ENCODE measurements around the gene SPATA25.
"Not testable (repeated sequence)": the region's sequence is repeated elsewhere in the genome, so short reads cannot be mapped to it uniquely, and the experiment has no call there.

Gene SPATA25, protein sequence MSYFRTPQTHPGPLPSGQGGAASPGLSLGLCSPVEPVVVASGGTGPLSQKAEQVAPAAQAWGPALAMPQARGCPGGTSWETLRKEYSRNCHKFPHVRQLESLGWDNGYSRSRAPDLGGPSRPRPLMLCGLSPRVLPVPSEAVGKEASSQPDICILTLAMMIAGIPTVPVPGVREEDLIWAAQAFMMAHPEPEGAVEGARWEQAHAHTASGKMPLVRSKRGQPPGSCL

DNA sequence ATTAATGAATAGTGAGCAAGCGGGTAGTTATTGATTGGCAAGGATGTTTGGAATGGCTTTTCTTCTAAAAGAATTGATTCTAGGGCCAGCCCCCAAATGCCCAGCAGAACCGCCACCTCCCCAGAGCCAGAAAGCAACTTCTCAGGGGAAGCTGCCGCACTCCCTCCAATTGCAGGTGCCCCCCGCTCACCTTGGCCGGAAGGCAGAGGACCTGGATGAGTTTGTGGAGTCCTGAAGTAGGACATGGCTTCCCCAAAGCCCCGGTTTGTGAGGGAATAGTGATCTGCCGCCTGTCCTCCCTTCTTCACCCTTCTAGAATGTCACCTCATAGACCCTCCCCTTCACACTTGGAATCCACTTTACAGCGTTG lies at the start of gene SPATA25:
TSS of gene SPATA25 (minus strand) at position 277 of the 370 bp plus-strand sequence. CDS start at position 245, 32 bp downstream.
- DNase-seq: no peak

DNA sequence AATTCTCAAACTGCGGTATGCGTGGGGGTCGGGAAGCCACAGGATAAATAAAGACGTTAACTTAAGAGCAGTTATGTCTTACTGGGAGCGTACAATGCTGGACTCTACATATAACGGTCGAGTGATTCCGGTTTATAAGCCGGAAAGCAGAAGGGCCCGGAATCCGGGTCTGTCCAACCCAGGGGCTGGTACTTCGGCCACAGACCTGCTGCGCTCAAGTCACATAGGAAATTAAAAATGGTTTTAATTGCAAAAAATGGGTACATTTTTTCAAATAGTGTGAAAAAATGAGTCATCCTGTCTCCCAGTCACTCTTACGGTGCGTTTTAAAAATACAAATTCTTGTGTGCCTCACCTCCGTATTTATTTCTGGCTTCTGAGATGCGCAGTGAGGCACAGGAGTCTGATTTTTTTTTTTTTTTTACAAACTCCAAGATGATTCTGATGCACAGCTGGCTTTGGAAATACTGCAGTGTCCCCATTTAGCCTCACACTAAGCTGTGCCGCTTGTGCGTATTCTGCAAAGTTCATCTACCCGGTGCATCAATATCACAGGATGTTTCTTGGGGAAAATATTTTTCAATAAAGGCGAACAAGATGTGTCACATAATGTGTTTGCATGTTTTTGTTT lies 48.1 kb upstream of the SPATA25 start:
- DNase-seq: no peak

DNA sequence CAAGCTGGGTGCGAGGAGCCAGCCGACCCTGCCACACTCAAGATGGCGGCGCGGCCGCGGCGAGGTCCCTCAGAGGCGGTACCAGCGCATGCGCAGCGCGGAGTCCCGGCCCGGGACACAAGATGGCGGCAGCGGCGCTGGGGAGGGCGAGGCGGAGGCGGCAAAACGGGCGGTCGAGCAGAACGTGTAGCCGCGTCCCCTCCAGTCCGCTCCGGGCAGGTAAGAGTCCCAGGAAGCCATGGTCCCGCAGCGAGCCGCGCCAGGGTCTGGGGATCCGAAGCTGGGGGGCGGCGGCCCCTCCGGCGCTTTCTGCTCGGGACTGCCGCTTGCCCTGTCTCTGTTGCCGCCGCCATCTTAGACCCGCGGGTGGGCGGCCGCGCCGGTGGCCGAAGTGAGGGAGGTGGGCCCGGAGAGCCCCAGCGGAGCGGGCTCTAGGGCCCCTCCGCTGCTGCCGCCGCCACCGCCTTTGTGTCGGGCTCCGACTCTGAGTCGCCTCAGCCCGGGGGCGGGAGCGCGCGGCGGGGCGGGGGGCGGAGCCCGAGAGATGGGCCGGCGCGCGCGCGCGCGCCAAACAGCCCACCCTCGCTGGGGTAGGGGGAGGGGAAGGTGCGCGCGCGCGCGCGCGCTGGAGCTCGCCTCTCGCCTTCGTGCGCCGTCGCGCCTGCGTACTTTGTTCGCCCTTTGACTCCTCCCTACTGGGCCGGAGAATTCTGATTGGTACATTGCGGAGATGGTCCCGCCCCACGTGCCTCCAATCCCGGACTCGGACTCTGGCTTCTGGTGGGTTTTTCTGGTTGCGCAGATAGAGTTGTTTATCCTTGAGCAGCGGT lies 47.4 kb upstream of the SPATA25 start, which contains the start of gene PCIF1:
TSS of gene PCIF1 (plus strand) at position 98 of the 830 bp plus-strand sequence. CDS start 4,317 bp downstream, outside the sequence.
- peak; percentile 86 to 91 for DNase-seq

DNA sequence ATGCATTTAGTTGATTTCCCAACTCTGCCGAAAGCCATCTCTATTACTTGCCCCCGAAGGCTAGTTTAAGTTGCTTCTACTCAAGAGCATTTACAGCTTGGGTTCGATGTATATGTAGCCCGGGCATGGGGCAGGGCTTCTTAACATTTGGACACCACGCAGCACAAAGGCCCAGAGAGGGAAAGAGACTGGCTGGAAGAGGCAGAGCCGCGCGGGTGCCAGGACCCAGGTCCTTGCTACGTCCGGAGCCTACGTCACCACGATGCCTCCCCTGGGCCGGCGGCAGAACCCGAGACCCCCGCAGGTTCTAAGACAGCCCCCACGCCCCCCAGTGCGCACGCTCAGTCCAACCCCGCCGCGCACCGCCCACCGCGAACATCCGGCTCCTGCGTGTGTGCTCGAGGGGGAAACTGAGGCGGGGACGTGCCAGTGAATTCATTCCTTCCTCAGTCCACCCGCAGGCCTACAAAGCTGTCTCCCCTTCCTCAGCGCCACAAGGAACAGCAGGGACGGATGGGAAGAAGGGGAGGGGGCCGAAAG lies 46.7 kb upstream of the SPATA25 start:
- peak; percentile 35 to 57 for DNase-seq

DNA sequence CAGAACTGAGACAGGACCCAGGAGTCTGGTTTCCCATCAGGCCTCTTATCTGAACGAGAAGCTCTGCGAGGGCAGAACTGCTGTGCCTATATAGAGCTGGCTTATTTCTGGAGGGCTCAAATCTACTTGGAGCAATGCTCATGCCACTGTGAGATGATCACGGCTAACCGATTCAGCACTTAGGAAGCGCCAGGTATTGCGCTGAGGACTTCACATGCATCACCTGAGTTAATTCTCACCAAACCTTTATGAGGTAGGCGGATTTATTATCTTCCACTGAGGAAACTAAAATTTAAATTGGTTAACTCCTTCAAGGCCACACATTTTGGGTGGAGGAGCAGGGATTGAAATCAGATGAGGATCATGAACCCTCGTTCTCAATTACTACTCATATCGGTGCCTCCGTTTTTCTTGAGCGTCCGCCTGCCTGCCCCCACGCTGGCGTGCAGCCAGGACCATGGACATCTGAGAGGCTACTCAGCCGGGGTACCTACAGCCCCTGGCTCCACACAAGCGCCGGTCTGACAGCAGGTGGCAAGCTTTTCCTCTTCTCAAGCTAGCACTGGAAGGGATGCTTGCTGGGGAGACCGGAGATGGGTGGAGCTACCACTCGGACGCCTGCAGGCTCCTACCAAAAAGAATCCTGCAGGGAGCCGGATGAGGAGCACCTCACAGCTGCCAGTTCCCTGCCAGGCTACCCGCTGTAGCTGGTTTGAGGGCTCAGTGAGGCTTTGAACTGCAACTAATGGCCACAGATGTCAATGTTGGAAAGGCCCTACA lies 46.0 kb upstream of the SPATA25 start:
- DNase-seq: peak; percentile 68 to 70

DNA sequence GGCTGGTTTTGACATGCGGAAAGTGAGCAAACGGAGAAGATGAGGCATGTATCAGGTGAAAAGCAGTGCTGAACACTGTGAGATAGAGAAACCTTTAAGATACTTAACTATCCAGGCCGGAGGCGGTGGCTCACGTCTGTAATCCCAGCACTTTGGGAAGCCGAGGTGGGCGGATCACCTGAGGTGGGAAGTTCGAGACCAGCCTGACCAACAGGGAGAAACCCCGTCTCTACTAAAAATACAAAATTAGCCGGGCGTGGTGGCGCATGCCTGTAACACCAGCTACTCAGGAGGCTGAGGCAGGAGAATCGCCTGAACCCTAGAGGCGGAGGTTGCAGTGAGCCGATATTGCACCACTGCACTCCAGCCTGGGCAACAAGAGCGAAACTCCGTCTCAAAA lies 44.3 kb upstream of the SPATA25 start:
- not testable (repeated sequence) for DNase-seq

DNA sequence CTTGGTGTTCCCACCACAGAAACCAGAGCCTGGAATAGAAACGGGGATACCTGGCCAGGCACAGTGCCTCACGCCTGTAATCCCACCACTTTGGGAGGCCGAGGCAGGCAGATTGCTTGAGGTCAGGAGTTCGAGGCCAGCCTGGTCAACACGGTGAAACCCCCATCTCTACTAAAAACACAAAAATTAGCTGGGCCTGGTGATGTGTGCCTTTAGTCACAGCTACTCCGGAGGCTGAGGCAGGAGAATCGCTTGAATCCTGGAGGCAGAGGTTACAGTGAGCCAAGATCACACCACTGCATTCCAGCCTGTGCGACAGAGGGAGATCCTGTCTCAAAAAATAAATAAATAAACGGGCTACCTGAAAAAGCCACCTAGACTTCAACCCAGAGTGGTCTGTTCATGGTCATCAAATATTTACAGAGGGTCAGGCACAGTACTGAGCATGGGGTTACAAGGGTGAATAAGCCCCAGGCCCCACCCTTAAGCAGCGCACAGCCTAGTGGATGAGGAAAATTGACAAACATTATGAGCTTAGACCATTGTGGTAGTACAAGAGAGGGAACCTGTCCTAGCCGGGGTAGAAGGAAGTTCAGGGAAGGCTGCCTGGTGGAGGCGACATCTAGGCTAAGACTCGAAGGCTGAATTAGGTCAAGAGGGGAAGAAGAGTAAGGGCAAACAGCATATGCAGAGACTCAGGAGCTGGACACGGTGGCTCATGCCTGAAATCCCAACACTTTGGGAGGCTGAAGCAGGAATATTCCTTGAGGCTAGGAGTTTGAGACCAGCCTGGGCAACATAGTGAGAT lies 39.9 kb upstream of the SPATA25 start:
- DNase-seq: no peak

DNA sequence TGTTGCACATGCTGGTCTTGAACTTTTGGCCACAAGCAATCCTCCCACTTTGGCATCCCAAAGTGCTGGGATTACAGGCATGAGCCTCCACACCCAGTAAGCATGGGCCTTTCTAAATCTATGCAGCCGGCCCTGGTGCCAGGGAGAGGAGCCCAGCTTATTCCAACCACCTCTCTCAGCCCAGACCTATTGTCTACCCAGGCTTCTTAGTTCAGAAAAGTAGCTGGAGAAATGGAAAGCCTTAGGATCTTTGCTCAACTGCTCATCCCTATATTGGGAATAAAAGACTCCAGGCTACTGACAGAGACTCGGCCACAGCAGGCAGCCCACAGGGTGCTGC lies 39.3 kb upstream of the SPATA25 start:
- DNase-seq: no peak

DNA sequence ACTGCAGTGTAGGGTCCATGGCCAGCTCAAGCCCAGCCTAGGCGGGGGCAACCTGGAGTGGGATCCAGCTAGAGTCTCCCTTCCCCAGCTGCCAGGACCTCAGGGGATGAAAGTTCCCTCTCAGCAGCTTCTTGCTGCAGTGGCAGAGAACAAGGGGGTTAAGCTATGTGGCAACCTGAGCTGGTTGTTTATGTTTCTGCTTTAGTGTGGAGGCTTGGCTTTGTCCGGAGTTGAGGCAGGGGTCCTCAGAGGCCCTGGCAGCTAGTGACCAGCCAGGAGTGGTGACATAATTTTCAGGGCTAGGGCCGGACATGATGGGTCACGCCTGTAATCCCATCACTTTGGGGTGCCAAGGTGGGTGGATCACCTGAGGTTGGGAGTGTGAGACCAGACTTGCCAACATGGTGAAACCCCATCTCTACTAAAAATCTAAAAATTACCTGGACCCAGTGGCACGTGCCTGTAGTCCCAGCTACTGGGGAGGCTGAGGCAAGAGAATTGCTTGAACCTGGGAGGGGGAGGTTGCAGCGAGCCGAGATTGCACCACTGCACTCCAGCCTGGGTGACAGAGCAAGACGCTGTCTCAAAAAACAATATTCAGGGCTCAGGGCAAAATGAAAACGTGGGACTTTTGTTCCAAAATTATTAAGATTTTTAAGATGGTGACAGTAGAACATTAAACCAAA lies 38.5 kb upstream of the SPATA25 start:
- DNase-seq: no peak

DNA sequence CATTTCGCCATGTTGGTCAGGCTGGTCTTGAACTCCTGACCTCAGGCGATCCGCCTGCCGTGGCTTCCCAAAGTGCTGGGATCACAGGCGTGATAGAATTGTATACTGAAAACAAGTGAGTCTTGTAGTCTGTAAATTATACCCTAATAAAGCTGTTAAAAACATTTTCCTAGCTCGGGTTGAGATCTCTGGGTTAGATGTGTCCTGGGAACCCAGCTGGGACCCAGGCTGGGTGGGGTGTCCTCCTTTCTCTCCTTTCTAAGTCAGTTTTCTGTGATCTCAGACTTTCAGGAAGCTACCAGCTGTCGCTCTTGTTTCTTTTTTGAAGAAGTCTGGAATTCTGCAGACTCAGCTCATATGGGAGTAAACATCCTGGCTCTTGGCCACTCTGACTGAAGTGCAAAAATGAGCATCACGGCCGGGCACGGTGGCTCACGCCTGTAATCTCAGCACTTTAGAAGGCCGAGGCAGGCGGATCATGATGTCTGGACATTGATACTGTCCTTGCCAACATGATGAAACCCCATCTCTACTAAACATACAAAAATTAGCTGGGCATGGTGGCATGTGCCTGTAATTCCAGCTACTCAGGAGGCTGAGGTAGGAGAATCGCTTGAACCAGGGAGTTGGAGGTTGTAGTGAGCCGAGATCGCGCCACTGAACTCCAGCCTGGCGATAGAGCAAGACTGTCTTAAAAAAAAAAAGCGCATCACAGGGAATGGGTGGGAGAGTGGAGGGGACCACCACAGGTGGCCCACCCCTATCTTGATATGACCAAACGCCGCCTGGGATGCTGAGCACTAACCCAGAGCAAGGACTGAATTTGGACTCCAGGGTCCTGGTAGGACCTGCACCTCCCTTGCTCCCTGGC lies 37.2 kb upstream of the SPATA25 start:
- no peak for DNase-seq

DNA sequence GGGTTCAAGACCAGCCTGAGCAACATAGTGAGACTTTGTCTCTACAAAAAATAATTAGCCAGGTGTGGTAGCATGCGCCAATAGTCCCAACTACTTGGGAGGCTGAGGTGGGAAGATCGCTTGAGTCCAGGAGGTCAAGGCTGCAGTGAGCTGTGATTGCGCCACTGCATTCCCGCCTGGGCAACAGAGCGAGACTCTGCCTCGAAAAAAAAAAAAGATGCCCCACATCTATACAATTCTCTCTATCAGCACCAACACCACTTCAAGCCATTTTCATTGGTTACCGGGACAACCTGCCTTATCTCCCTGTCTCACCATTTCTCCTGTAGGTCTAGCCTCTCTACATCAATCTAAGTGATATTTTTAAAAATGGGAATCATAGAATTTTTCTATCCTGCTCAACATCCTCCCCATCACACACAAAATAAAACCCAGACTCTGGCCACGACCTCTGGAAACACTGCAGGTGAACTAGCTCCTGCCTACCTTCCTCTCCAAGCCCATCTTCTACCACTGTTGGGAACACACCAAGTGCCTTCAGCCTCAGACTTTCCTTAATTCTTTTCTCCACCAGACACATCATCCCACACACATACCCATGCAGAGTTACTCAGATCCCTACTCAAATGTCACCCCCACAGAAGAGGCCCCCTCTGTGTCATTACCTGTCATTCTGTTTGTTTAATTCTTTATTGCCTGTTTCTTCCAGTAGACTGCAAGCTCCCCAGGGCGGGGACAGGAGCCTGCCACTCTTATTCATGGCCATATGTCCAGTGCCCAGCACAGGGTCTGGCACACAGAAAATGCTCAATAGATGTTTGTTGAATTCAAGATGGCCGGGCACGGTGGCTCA lies 34.1 kb upstream of the SPATA25 start:
- DNase-seq: no peak

DNA sequence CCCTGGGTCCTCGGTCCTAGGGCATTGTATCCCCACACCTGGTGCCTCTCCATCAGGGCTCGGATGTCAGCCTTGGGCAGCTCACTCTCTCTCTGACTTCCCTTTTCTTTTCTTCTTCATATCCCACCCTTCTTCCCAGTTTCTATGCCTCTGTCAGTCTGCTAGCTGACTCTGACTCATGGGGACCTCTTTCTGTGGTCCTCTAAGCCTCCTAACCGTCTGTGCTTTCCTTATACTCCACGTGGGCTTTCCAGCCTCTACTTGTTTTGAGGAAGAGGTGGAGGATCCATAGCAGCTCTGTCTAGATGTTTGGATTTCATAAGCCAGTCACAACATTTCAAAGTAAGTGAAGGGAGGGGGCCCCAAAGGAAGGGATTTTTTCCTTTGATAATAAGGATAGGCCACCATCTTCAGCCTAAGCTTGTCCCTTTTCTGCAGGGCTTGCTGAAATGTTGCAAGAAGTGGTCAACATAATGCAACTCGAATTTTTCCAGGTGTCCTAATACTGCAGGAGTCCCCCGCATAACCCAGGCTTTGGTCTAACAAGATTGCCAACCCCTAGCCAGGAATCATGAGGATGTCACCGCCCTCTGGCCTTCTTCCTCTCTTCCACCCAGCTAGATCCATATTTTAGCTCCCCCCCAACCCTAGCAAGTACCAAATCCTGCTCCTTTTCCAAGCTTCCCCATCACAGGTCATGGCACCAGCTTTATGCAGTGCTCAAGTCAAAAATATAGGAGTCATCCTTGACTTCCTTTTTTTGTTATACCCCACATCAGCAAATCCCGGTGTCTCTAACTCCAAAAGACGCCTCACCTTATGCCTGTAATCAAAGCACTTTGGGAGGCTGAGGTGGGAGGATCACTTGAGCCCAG lies 33.3 kb upstream of the SPATA25 start:
- DNase-seq: no peak

DNA sequence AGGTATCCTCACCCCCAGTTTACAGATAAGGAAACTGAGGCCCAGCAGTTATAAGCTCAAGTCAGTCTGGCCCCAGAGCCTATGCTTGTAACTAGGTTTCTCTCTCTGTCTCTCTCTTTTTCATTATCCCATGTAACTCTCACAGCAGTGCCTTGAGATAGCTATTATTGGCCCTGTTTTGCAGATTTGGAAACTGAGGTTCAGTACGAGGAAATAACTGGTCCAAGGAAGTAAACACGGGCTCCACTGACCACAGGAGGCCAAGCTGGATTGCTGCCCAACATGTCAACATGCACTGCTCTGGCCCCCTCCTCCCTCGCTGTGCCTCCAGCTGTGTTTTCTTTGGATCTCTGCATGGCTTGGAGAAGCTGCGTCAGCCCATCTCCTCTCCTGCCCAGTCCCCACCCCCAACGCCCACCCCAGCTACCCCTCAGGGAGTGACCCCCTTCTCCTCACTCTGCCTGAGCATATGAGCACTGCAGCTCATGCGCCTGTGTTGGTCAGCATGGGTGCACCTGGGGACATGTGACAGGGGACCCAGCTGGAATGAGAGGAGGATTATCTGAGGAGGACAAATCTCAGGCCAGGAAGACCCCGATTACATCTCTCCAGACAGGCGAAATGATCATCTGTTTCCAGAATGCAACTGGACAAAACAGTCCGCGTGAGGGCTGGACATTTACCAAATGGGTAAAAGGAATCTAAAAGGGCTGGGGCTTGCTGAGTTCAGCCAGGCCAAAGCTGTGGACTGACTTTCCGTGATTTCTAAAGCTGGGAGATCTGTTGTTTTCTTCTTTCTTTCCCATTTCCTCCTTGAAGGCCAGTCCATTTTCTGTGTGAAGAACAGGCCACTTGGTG lies 32.3 kb upstream of the SPATA25 start:
- DNase-seq: no peak

DNA sequence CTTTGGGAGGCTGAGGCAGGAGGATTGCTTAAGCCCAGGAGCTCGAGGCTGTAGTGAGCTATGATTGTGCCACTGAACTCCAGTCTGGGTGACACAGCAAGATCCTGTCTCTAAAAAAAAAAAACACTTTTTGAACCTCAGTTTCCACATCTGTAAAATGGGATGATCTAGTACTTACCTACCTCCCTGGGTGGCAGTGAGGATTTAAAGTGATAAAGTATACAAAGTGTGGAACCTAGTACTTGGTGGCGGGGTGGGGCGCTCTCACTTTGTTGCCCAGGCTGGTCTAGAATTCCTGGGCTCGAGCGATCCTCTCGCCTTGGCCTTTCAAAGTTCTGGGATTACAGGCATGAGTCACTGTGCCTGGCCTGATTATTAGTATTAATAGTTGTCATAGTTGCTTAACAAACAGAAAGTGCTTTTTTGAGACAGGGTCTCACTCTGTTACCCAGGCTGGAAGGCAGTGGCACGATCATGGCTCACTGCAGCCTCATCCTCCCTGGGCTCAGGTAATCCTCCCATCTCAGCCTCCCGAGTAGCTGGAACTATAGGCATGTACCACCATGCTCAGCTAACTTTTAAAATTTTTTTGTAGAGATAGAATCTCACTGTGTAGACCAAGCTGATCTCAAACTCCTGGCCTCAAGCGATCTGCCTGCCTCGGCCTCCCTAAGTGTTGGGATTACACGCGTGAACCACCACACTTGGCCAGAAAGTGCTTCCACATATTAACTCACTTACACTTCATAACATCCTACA lies 31.5 kb upstream of the SPATA25 start:
- DNase-seq: no peak

DNA sequence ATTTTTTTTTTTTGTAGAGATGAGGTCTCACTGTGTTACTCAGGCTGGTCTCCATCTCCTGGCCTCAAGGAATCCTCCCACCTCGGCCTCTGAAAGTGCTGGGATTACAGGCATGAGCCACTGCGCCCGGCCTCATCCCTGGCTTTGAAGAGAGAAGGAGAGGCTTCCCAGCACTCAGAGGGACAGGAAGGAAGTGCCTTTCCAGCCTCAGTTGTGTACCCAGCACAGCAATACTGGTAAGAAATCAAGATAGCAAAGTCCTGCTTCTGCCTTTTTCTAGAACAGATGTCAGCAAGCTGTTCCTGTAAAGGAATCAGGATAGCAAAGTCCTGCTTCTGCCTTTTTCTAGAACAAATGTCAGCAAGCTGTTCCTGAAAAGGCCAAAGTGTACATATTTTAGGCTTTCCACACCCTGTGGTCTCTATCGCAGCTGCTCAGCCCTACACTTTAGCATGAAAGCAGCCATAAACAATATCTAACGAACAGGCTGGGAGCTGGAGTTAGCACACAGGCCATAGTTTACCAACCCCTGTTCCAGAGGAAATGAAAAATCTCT lies 30.8 kb upstream of the SPATA25 start:
- DNase-seq: no peak

DNA sequence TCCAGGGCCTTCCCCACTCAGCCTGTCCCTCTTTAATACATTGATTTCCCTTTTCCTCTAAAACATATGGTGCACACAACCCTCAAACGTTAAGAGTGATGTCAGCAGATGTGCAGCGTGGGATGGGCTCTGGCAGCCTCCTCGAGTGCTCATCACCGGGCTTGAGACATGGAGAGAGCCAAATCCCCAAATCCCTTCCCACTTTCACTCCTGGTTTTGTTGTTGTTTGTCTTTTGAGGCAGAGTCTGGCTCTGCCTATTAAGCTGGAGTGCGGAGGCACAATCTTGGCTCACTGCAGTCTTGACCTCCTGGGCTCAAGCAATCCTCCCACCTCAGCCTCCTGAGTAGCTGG lies 30.3 kb upstream of the SPATA25 start:
- no peak for DNase-seq

All from AML-193 (cell line).